Inflammatory macrophage treated with lipopolysaccharide for 4 hours (primary cell): ENCODE results near the gene RAB11FIP2.

Experiments used
- DNase-seq: peaks from one replicate; pipeline ENCODE4 v3.0.0-alpha.2; 2020

RAB11FIP2 gene

DNA sequence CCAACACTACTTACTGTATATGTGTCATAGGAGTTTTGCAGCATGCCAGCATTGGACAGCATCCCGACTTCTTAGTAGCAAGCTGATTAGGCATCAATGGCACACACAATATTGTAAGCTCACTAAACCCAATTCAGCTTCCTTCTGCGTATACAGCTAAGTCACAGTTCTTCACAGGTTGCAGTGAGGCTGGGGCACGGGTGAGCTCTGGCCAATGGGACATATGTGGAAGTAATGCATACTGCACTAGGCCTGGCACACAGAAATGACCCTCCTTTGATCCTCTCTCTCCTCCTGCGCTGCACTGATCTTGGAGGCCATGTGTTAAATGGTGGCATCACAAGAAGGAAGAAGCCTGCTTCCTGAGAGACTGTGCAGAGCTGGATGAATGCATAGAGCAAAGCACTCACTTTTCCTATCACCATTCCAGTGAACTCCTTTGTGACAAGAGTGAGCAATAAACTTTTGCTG, 11.9 kb downstream of the RAB11FIP2 start:
- DNase-seq, result no peak

DNA sequence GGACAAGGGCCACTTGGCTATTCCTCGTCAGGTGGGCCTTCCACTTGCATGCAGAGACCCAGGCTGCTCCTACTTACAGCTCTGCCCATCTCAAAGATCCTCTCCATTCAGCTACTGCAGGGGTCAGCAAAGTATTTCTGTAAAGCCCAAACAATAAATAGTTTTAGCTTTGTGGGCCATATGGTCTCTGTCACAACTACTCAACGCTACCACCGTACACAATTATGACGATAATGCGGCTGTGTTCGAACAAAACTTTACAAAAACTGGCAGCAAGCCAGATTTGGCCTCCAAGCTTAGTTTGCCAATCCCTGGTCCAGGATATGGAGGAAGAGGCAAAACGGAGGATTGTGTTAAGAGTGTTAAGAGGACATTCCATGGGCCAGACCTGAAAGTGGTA, 12.8 kb downstream of the RAB11FIP2 start:
- DNase-seq, result no peak

DNA sequence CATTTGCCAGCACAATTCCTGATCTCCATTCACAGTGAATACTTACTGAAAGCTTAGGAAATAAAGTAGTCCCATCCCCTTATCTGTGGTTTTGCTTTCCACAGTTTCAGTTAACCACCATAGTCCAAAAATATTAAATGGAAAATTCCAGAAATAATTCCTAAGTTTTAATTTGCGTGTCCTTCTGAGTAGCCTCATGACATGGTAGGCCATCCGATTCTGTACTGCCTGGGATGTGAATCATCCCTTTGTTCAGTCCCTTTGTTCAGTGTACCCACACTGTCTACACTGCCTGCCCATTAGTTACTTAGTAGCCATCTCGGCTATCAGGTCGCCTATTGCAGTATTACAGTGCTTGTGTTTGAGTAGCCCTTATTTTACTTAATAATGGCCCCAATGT, 14.2 kb downstream of the RAB11FIP2 start:
- no peak for DNase-seq

DNA sequence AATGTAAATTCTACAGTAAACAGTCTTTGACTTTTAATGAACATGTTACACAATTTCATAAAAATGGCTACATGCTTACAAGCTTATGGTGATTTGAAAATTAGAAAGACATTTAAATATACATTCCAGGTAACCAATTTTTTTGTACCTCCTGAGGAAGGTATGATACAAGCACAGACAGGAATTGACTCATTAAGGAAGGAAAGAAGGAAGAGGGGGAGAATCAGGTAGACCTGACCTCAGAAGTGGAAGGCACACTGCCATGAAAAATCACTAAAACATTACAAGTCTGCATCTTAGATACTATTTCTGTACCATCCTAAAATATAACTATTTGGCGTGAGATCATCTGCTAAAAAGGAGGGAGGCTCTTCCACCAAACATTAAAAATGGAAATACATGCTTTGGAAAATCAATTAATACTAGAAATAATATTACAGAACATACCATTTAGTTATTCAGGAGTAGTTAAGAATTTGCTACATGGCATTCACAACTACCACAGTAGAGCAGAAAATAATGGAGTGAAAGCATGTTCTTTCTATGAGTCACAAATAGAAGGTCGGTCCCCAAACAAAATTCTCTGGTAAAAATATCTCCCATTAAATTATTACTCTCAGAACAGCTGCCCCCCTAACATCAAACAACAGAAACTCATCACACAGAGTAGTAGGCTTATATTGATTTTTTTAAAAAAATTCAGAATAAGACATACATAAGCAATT, 15.2 kb downstream of the RAB11FIP2 start:
- no peak for DNase-seq

DNA sequence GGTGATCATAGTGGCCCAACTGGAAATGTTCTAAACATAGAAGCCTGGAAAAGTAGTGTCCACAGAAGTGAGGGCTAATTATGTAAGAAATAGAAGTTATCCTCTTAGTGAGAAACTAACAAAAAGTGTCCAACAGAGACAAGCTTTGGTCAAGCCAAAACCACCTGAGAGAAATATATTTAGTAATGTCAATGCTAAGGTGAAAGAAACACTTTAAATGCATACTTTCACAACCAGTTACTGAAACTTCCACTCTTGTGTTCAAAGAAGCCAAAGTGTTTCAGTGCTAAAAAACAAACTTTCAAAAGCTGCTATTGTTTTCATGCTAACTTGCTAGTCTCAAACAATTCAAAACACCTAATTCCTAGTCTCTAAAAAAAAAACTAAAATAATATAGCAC, 18.1 kb downstream of the RAB11FIP2 start:
- DNase-seq, result no peak

DNA sequence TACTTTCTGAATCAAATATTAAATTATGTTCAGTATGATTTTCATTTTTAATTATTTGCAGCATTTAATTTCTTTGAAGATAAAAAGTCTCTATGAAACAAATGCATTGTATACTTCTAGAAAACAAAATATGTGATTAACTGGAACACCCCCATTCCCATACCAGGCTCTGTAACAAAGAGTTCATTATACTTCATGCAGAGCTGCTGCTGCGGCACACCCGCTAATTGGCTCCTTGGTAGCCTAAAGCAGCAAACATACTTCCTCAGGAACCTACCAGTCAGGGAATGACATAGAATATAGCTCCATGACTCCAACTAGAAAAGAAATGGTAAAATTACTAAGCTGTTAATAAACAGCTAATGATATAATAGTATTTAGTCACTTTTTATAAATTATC, 19.3 kb downstream of the RAB11FIP2 start:
- DNase-seq, result no peak

DNA sequence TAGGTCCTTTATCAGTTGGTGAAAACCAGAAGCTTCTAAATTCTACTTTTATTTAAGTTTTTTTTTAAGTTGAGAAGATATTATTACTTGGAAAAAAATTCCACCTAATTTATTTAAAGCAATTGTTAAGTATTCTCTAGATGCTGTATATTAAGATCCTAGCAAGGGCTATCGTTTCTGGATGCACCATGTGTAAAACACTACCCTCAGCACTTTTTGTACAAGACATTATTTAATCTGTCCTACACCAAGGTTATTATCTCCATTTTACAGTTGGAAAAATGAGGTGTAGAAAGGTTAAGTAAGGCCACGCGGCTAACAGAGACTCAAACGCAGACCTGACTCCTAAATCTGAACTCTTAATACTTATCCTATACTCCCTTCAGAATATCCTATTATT, 19.8 kb downstream of the RAB11FIP2 start:
- no peak for DNase-seq

GRCh38 chr10:118020365-118020764, 26.4 kb downstream of the RAB11FIP2 start:
- DNase-seq, result no peak

- DNase-seq, result no peak
Observed at GRCh38 chr10:118017850-118018249, 28.9 kb downstream of the RAB11FIP2 start.

GRCh38 chr10:118017071-118017740, 29.5 kb downstream of the RAB11FIP2 start:
- DNase-seq, result no peak

DNA sequence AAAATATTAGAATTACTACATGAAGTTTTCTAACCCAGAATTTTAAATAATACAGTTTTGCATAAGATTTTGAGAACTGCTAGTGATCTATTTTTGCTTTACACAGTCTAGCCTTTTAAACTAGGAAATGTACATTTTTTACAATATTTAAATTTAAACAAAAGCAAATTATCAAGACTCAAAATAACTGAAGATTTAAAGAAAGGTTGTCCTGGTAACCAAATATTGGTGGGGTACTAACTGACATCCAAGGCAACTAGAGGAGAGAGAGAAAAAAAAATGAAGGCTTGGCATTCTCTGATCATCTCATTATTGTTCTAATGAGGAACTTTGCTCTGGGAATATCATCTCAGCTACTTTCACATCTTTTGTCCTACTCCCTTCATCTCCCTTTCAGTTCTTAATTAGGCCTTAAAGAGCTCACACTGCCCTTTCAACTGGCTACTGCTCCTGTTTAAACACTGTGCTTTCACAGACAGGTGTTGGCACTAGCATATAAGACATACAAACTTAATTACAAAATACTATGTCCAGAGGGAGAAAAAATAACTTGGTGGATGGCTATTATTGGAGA, 33.7 kb downstream of the RAB11FIP2 start:
- no peak for DNase-seq

DNA sequence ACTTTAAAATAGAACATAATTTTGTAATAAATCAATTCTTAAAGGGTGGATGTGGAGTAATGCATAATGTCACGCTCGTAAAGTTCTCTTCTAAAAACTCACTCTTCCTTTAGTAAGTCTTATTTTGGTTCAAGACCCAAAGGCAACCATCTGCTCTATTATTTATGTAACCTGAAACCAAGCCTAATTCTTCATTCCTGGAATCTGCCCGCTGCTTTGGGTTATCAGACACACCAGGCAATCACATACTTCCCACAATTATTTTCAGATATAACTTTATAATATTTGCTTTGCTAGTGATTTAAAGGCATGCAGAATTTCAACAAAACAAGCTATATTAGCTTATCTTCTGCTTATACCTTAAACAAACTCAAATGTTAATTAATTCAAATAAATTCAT, 39.0 kb downstream of the RAB11FIP2 start:
- no peak for DNase-seq

- DNase-seq, result peak; percentile 69
Observed at GRCh38 chr10:118003126-118003525, 43.6 kb downstream of the RAB11FIP2 start.

GRCh38 chr10:118002581-118002980, 44.2 kb downstream of the RAB11FIP2 start:
- peak; percentile 60 for DNase-seq

- DNase-seq, result no peak
Observed at GRCh38 chr10:117997673-117998072, 49.1 kb downstream of the RAB11FIP2 start.

DNA sequence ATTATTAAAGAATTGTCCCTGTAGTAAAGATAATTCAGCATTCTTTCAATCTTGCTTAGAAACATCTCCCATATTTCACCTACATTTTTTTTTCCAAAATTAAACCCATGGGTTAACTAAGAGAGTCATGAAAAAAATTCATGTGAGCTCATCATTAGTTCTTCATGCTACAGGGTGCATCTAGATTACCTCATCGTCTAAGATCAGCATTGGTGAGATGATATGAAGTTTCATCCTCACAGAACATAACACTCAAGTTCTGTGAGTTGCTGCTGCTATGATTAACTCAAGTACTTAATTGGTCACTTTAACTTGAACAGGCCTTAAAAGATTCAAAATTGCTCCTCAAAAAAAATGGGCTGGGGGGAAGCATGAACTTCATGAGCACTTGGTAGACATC, 50.0 kb downstream of the RAB11FIP2 start:
- no peak for DNase-seq

- no peak for DNase-seq
Observed at GRCh38 chr10:117994771-117995170, 52.0 kb downstream of the RAB11FIP2 start.

GRCh38 chr10:117993166-117993565, 53.6 kb downstream of the RAB11FIP2 start:
- no peak for DNase-seq

- no peak for DNase-seq
Observed at GRCh38 chr10:117991701-117992100, 55.0 kb downstream of the RAB11FIP2 start.

- DNase-seq, result no peak
Observed at GRCh38 chr10:117989962-117990361, 56.8 kb downstream of the RAB11FIP2 start.

DNA sequence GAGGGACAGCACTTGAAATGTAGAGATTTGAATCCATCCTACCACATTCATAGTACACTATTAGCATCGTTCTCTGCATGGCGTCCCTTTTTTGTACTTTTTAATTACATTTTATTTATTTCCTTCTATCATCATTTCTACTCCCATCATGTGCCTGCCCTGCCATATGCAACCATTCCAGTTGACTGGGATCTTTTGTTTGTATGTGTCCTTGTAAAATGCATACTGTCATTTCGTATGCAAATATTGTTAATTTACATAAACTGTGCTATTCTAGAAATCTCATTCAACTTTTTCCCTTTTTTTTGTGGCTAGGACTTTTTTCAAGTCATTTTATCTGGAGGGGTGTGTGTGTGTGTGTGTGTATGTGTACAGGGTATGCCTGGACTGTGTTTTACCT, 57.9 kb downstream of the RAB11FIP2 start:
- no peak for DNase-seq

DNA sequence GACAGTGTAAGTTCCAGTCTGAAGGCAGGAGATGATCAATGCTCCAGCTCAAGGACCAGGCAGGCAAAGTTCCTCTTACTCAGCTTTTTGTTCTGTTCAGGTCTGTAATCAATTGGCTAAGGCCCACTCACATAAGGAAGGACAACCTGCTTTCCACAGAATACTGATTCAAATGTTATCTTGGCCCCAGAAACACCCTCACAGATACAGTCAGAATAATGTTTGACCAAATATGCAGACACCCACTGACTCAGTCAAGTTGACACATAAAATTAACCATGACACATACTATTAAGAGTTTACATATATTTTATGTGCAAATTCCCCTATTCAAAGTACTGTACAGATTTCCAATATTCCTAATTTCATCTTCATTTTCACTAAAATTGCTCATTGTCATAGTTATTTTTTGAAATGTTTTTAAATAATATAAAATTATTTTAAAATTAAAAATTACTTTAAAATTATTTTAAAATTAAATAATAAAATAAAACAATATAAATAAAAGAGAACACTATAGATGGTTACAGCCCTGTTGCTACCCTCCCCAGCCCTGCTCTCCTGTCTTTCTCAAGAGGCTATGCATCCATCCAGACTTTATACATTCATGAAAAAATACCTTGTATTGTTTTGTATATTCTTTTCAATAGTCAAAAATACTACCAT, 59.4 kb downstream of the RAB11FIP2 start:
- no peak for DNase-seq

GRCh38 chr10:117983961-117984360, 62.8 kb downstream of the RAB11FIP2 start:
- DNase-seq, result no peak
